ENCODE data around the gene IMPACT. TPM values are rescaled to one million over a fixed set of nuclear protein-coding genes. Genes with fewer than 3 reads are reported as not detected.

IMPACT gene
- polyA plus RNA-seq, 2 of the 4 experiments (the other 2 are of a cell fraction), result 10.9 to 27.1 TPM

DNA sequence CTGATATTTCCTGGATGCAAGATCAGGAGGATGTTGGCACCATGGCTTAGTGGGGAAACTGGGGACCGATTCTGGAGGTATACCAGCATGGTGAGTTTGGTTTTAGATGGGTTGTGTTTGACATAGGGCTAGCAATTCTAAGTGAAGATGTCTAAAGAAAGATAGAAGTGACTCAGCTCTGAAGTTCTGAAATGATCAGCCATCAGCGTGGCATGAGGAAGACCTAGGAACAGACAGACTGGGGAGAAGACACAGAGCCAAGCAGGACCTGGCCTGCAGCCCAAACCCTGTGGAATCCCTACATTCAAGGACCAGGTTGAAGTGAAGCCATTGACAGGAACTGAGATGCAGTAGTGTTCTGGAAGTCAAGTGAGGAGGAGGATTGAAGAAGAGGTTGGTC, 73.7 kb downstream of the IMPACT start:
- H3K4me1 ChIP-seq, result no peaks in the 10 kb centered on the region
- FAIRE-seq, result no peak
- TF ChIP-seq, protein P1, sequence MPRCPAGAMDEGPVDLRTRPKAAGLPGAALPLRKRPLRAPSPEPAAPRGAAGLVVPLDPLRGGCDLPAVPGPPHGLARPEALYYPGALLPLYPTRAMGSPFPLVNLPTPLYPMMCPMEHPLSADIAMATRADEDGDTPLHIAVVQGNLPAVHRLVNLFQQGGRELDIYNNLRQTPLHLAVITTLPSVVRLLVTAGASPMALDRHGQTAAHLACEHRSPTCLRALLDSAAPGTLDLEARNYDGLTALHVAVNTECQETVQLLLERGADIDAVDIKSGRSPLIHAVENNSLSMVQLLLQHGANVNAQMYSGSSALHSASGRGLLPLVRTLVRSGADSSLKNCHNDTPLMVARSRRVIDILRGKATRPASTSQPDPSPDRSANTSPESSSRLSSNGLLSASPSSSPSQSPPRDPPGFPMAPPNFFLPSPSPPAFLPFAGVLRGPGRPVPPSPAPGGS (IDR thresholded peaks at IDR 0.05), result no peak
- TF ChIP-seq EHMT2 (IDR thresholded peaks at IDR 0.05; ENCODE audit: low read depth) (no peak), CHD4 (IDR thresholded peaks at IDR 0.05; ENCODE audit: borderline replicate concordance) (no peak), FOXS1 (CRISPR knock-in tag; IDR thresholded peaks at IDR 0.05) (no peak), NR3C1 (IDR thresholded peaks at IDR 0.05) (no peak), POLR2A (IDR thresholded peaks at IDR 0.05; ENCODE audit: low read length) (no peak), JUNB (IDR thresholded peaks at IDR 0.05) (no peak), RAD21 (conservative IDR thresholded peaks at IDR 0.05 in 1 of 2, IDR thresholded peaks at IDR 0.05 in 1 of 2) (no peak), HOXB13 (CRISPR knock-in tag; IDR thresholded peaks at IDR 0.05; ENCODE audit: low read depth) (no peak), ZFP36 (IDR thresholded peaks at IDR 0.05; ENCODE audit: borderline replicate concordance, partially characterized antibody) (no peak), JUN (IDR thresholded peaks at IDR 0.05) (no peak), NPAS2 (CRISPR knock-in tag; IDR thresholded peaks at IDR 0.05; ENCODE audit: borderline replicate concordance) (no peak), HEYL (CRISPR knock-in tag; IDR thresholded peaks at IDR 0.05) (no peak), RARB (CRISPR knock-in tag; IDR thresholded peaks at IDR 0.05) (no peak), HOXA7 (CRISPR knock-in tag; IDR thresholded peaks at IDR 0.05) (no peak)
- TF ChIP-seq, protein P2, sequence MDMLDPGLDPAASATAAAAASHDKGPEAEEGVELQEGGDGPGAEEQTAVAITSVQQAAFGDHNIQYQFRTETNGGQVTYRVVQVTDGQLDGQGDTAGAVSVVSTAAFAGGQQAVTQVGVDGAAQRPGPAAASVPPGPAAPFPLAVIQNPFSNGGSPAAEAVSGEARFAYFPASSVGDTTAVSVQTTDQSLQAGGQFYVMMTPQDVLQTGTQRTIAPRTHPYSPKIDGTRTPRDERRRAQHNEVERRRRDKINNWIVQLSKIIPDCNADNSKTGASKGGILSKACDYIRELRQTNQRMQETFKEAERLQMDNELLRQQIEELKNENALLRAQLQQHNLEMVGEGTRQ (IDR thresholded peaks at IDR 0.05), result no peak
- TF ChIP-seq, protein P3, sequence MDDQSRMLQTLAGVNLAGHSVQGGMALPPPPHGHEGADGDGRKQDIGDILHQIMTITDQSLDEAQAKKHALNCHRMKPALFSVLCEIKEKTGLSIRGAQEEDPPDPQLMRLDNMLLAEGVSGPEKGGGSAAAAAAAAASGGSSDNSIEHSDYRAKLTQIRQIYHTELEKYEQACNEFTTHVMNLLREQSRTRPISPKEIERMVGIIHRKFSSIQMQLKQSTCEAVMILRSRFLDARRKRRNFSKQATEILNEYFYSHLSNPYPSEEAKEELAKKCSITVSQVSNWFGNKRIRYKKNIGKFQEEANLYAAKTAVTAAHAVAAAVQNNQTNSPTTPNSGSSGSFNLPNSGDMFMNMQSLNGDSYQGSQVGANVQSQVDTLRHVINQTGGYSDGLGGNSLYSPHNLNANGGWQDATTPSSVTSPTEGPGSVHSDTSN (IDR thresholded peaks at IDR 0.05), result no peak
- TF ChIP-seq, protein P4, sequence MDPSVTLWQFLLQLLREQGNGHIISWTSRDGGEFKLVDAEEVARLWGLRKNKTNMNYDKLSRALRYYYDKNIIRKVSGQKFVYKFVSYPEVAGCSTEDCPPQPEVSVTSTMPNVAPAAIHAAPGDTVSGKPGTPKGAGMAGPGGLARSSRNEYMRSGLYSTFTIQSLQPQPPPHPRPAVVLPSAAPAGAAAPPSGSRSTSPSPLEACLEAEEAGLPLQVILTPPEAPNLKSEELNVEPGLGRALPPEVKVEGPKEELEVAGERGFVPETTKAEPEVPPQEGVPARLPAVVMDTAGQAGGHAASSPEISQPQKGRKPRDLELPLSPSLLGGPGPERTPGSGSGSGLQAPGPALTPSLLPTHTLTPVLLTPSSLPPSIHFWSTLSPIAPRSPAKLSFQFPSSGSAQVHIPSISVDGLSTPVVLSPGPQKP (IDR thresholded peaks at IDR 0.05; ENCODE audit: low read depth, low read length), result no peak
- TF ChIP-seq, protein P5, sequence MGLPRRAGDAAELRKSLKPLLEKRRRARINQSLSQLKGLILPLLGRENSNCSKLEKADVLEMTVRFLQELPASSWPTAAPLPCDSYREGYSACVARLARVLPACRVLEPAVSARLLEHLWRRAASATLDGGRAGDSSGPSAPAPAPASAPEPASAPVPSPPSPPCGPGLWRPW (IDR thresholded peaks at IDR 0.05), result no peak
- TF ChIP-seq, protein P6, sequence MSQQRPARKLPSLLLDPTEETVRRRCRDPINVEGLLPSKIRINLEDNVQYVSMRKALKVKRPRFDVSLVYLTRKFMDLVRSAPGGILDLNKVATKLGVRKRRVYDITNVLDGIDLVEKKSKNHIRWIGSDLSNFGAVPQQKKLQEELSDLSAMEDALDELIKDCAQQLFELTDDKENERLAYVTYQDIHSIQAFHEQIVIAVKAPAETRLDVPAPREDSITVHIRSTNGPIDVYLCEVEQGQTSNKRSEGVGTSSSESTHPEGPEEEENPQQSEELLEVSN (IDR thresholded peaks at IDR 0.05; ENCODE audit: borderline replicate concordance, low read depth), result no peak

DNA sequence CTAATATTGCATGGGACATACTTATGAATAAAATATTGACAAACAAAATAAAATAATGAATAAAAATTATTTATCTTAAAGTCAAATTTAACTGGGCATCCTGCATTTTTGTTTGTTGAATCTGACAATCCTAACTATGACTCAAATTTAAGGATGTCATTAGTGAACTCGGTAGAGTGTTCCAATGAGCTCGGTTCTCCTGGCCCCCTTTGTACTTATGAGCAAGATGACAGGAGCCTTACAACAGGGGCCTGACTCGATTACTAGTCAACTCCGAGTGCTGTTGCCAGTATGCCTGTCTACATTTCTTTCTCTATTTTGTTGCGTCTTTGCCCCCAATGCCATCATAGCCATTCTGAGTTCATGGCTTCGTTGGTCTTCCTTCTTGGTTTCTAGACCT, 74.3 kb downstream of the IMPACT start:
- Histone ChIP-seq H3K4me1 (no peaks in the 10 kb centered on the region), H3K27ac (no peak overlapping the region), H3K9me3 (no peaks in the 10 kb centered on the region), H3K4me3 (no peak overlapping the region), H3K4me2 (no peak overlapping the region)
- DNase-seq (ENCODE audit: low read depth in 1 of 2, low spot score in 1 of 2) (no peak), ATAC-seq (no peak), FAIRE-seq (no peak)
- ChIA-PET CTCF (interaction anchor here (1.0 to 1.4 kb wide), 3 partner anchors 10 to 13 kb away, joined by 3 read pairs; no protein-coding TSS in a partner anchor), POLR2A (no interaction called here)
- WGBS (ENCODE audit: missing lambda C conversion rate), result 32% methylated on average over 6 of the region's 6 CpGs
- no peak for TF ChIP-seq TFCP2L1 (CRISPR knock-in tag; IDR thresholded peaks at IDR 0.05)
- no peak for TF ChIP-seq FOSL2 (IDR thresholded peaks at IDR 0.05)
- TF ChIP-seq FOSL2 (CRISPR knock-in tag; IDR thresholded peaks at IDR 0.05), result no peak
- no peak for TF ChIP-seq CBX8 (IDR thresholded peaks at IDR 0.05)
- no peak for TF ChIP-seq HOXB5 (CRISPR knock-in tag; IDR thresholded peaks at IDR 0.05)
- TF ChIP-seq CHD4 (IDR thresholded peaks at IDR 0.05; ENCODE audit: borderline replicate concordance), result no peak
- TF ChIP-seq ZFP36 (IDR thresholded peaks at IDR 0.05; ENCODE audit: borderline replicate concordance, partially characterized antibody), result no peak

More for the DNA sequence above, 73.7 kb downstream of the IMPACT start:
- ATAC-seq (no peak), DNase-seq (ENCODE audit: low read depth in 1 of 2, low spot score in 1 of 2) (no peak)
- no peaks in the 10 kb centered on the region for H3K9me3 ChIP-seq
- WGBS (ENCODE audit: missing lambda C conversion rate), result 41% methylated on average over 2 of the region's 2 CpGs
- H3K4me2 ChIP-seq, result no peak overlapping the region
- CTCF ChIA-PET, result interaction anchor here (1.2 to 2.1 kb wide), 3 partner anchors 11 to 14 kb away, joined by 3 to 8 read pairs (median 3); no protein-coding TSS in a partner anchor
- POLR2A ChIA-PET, result no interaction called here
- no peak overlapping the region for H3K4me3 ChIP-seq
- H3K27ac ChIP-seq, result no peak overlapping the region
